Neural progenitor cell (in vitro differentiated cells): ENCODE data around the gene MGMT. TPM values are rescaled to one million over a fixed set of nuclear protein-coding genes. Genes with fewer than 3 reads are reported as not detected.

Experiments used
- DNase-seq: peaks from one replicate; pipeline ENCODE4 v3.0.0-alpha.2; 2016; ENCODE audit warnings: low spot score
- H2AFZ ChIP-seq: fragments of 200-600 bp; sonication (generic); replicated peaks from 2 replicates; pipeline ENCODE4 v1.6.1; 2016; ENCODE audit warnings: antibody characterized with exemption
- H3F3A ChIP-seq: fragments of 200-600 bp; sonication (generic); 2 replicates; pipeline ENCODE4 v1.6.1; 2016; ENCODE audit warnings: antibody characterized with exemption, low read depth
- H3K27ac ChIP-seq: fragments of 200-600 bp; sonication (generic); 2 replicates; pipeline ENCODE4 v1.5.1; 2016; ENCODE audit warnings: mild to moderate bottlenecking
- H3K27me3 ChIP-seq: fragments of 200-600 bp; sonication (generic); 2 replicates; pipeline ENCODE4 v1.6.1; 2016; ENCODE audit warnings: mild to moderate bottlenecking, moderate library complexity
- H3K36me3 ChIP-seq: fragments of 200-600 bp; sonication (generic); 2 replicates; pipeline ENCODE4 v1.5.1; 2016
- H3K4me1 ChIP-seq: fragments of 200-600 bp; sonication (generic); 2 replicates; pipeline ENCODE4 v1.6.1; 2016; ENCODE audit warnings: mixed run types
- H3K4me2 ChIP-seq: fragments of 200-600 bp; sonication (generic); 2 replicates; pipeline ENCODE4 v1.6.1; 2016
- H3K4me3 ChIP-seq: fragments of 200-600 bp; sonication (generic); 2 replicates; pipeline ENCODE4 v1.5.1; 2016
- H3K79me2 ChIP-seq: fragments of 200-600 bp; sonication (generic); 2 replicates; pipeline ENCODE4 v1.6.1; 2016; ENCODE audit warnings: low read depth
- H3K9ac ChIP-seq: fragments of 200-600 bp; sonication (generic); 2 replicates; pipeline ENCODE4 v1.6.1; 2016
- H3K9me3 ChIP-seq: fragments of 200-600 bp; sonication (generic); 2 replicates; pipeline ENCODE4 v1.5.1; 2016; ENCODE audit warnings: low read depth
- H4K20me1 ChIP-seq: fragments of 200-600 bp; sonication (generic); 2 replicates; pipeline ENCODE4 v1.6.1; 2016; ENCODE audit warnings: low read depth
- H3K27ac Mint-ChIP-seq: 3 replicates; pipeline ENCODE4 v1.8.0; 2021; ENCODE audit warnings: mixed read lengths
- H3K27me3 Mint-ChIP-seq: 2 replicates; pipeline ENCODE4 v1.8.0; 2022; ENCODE audit warnings: low read depth, mild to moderate bottlenecking, inconsistent platforms, moderate library complexity, mixed read lengths; ENCODE audit not compliant: insufficient read depth
- H3K36me3 Mint-ChIP-seq: 3 replicates; pipeline ENCODE4 v1.8.0; 2021; ENCODE audit warnings: mixed read lengths
- H3K4me1 Mint-ChIP-seq: 3 replicates; pipeline ENCODE4 v1.8.0; 2021; ENCODE audit warnings: mixed read lengths
- H3K4me3 Mint-ChIP-seq: 3 replicates; pipeline ENCODE4 v1.8.0; 2021; ENCODE audit warnings: mild to moderate bottlenecking, moderate library complexity, mixed read lengths
- H3K9me3 Mint-ChIP-seq: 3 replicates; pipeline ENCODE4 v1.8.0; 2020; ENCODE audit warnings: mixed read lengths
- CTCF ChIP-seq: fragments of 200-600 bp; sonication (generic); IDR thresholded peaks from 2 replicates; pipeline ENCODE4 v1.5.1; 2017; ENCODE audit warnings: antibody characterized with exemption, mild to moderate bottlenecking
- EZH2 ChIP-seq: fragments of 200-600 bp; sonication (generic); IDR thresholded peaks from 2 replicates; pipeline ENCODE4 v1.6.1; 2017; ENCODE audit warnings: antibody characterized with exemption, mild to moderate bottlenecking, moderate library complexity
- EZH2phosphoT487 ChIP-seq: fragments of 200-600 bp; sonication (generic); IDR thresholded peaks from 2 replicates; pipeline ENCODE4 v1.6.1; 2017; ENCODE audit warnings: antibody characterized with exemption
- total RNA-seq: library from RNA; depleted of rRNA; stranded (reverse); fragments of >200 nt; gene quantifications from 2 replicates; pipeline ENCODE4 v1.2.3, GENCODE V29; 2015; ENCODE audit warnings: low replicate concordance

The MGMT gene
- total RNA-seq, 1 donor from 2014 or later: 17.5 TPM

- Histone ChIP-seq H3K4me3 (no peak overlapping the region), H3K36me3 (no peaks in the 10 kb centered on the region), H3F3A (no peaks in the 10 kb centered on the region), H3K79me2 (no peaks in the 10 kb centered on the region), H3K27me3 (no peaks in the 10 kb centered on the region), H4K20me1 (no peaks in the 10 kb centered on the region), H2AFZ (no peak overlapping the region), H3K27ac (no peak overlapping the region), H3K9ac (no peak overlapping the region), H3K4me2 (no peak overlapping the region), H3K9me3 (no peaks in the 10 kb centered on the region), H3K4me1 (no peaks in the 10 kb centered on the region)
- no peak for TF ChIP-seq EZH2
- TF ChIP-seq EZH2phosphoT487: no peak
- no peak for TF ChIP-seq CTCF
- no peak for DNase-seq
- no peaks in the 10 kb centered on the region for H3K9me3 Mint-ChIP-seq
- no peaks in the 10 kb centered on the region for H3K27me3 Mint-ChIP-seq
- H3K4me1 Mint-ChIP-seq: peaks cover 5% of the 10 kb centered on the region
- H3K4me3 Mint-ChIP-seq: no peak overlapping the region
- no peak overlapping the region for H3K27ac Mint-ChIP-seq
- H3K36me3 Mint-ChIP-seq: no peaks in the 10 kb centered on the region
Measured at GRCh38 chr10:129447486-129447885, 19.6 kb upstream of the MGMT start.

GRCh38 chr10:129448086-129448485 lies 19.0 kb upstream of the MGMT start:
- Histone ChIP-seq H3K4me2 (no peak overlapping the region), H4K20me1 (no peaks in the 10 kb centered on the region), H3K4me3 (no peak overlapping the region), H3K79me2 (no peaks in the 10 kb centered on the region), H3K4me1 (no peaks in the 10 kb centered on the region), H3K9me3 (no peaks in the 10 kb centered on the region), H3K9ac (no peak overlapping the region), H3K27ac (no peak overlapping the region), H3F3A (no peaks in the 10 kb centered on the region), H3K27me3 (no peaks in the 10 kb centered on the region), H3K36me3 (no peaks in the 10 kb centered on the region), H2AFZ (no peak overlapping the region)
- H3K36me3 Mint-ChIP-seq: no peaks in the 10 kb centered on the region
- H3K4me3 Mint-ChIP-seq: no peak overlapping the region
- no peaks in the 10 kb centered on the region for H3K27me3 Mint-ChIP-seq
- H3K4me1 Mint-ChIP-seq: peaks cover 5% of the 10 kb centered on the region
- peaks cover 2% of the 10 kb centered on the region for H3K9me3 Mint-ChIP-seq
- no peak for DNase-seq
- no peak for TF ChIP-seq EZH2phosphoT487
- TF ChIP-seq EZH2: no peak
- TF ChIP-seq CTCF: no peak
- H3K27ac Mint-ChIP-seq: no peak overlapping the region

GRCh38 chr10:129448539-129448938 lies 18.5 kb upstream of the MGMT start:
- Histone ChIP-seq H3K4me1 (no peaks in the 10 kb centered on the region), H3K36me3 (no peaks in the 10 kb centered on the region), H3K79me2 (no peaks in the 10 kb centered on the region), H3K4me3 (no peak overlapping the region), H3K9ac (no peak overlapping the region), H3F3A (no peaks in the 10 kb centered on the region), H2AFZ (no peak overlapping the region), H3K9me3 (no peaks in the 10 kb centered on the region), H3K27ac (no peak overlapping the region), H3K4me2 (no peak overlapping the region), H3K27me3 (no peaks in the 10 kb centered on the region), H4K20me1 (no peaks in the 10 kb centered on the region)
- peaks cover 2% of the 10 kb centered on the region for H3K9me3 Mint-ChIP-seq
- no peak for DNase-seq
- no peak overlapping the region for H3K4me3 Mint-ChIP-seq
- no peak overlapping the region for H3K27ac Mint-ChIP-seq
- H3K36me3 Mint-ChIP-seq: no peaks in the 10 kb centered on the region
- peaks cover 5% of the 10 kb centered on the region for H3K4me1 Mint-ChIP-seq
- no peak for TF ChIP-seq CTCF
- TF ChIP-seq EZH2phosphoT487: no peak
- no peak for TF ChIP-seq EZH2
- H3K27me3 Mint-ChIP-seq: no peaks in the 10 kb centered on the region
